Colonic mucosa (tissue), 4 donors: ENCODE results near the gene TDRD9. TPM values are rescaled to one million over a fixed set of nuclear protein-coding genes. Genes with fewer than 3 reads are reported as not detected.
A peak's percentile ranks its signal among the peaks of the same experiment; 100 is the strongest.

ENCODE experiments used
- DNase-seq: peaks from one replicate; pipeline ENCODE4 v3.0.0-alpha.2; 2020
- H3K27ac ChIP-seq: fragments of 200-600 bp; one replicate; pipeline ENCODE4 v1.8.0; 2021
- H3K27me3 ChIP-seq: fragments of 200-600 bp; one replicate; pipeline ENCODE4 v1.8.0; 2021
- H3K36me3 ChIP-seq: fragments of 200-600 bp; one replicate; pipeline ENCODE4 v1.8.0; 2021
- H3K4me1 ChIP-seq: fragments of 200-600 bp; one replicate; pipeline ENCODE4 v1.8.0; 2021; ENCODE audit warnings: mild to moderate bottlenecking
- H3K4me3 ChIP-seq: fragments of 200-600 bp; one replicate; pipeline ENCODE4 v1.8.0; 2021
- H3K9ac ChIP-seq, 2 donors: one replicate each; pipeline ENCODE4 v1.7.0; 2013; ENCODE audit warnings: control low read depth in 2 of 2, low read depth in 2 of 2, low read length in 2 of 2
- H3K9me3 ChIP-seq: fragments of 200-600 bp; one replicate; pipeline ENCODE4 v1.8.0; 2021
- intact Hi-C: fragments of 100-400 bp; cut with DNase I; formaldehyde crosslinking; loops from one replicate; pipeline ENCODE4 v1.14.1; 2022
- total RNA-seq, 2 donors: library from RNA; stranded (reverse); fragmentation: NEBNext Ultra II Directional in 1 of 2; extraction: Animal tissue kit (Norgen Biotek cat#: 25700) in 1 of 2; gene quantifications; one replicate each; pipeline ENCODE4 v1.2.1, GENCODE V29; 2021
- TF ChIP-seq, protein P1 (sequence below): fragments of 200-600 bp; IDR thresholded peaks from one replicate; pipeline ENCODE4 v1.8.0; 2022; ENCODE audit warnings: antibody characterized with exemption, mild to moderate bottlenecking
- donor health status: healthy.
- donor health status: DM: no; HTN: no; CAD: no.
- donor health status: DM: no; HTN: no; CAD: no.

The TDRD9 gene
- total RNA-seq, 2 donors from 2014 or later = 0.44 to 1.1 TPM

DNA sequence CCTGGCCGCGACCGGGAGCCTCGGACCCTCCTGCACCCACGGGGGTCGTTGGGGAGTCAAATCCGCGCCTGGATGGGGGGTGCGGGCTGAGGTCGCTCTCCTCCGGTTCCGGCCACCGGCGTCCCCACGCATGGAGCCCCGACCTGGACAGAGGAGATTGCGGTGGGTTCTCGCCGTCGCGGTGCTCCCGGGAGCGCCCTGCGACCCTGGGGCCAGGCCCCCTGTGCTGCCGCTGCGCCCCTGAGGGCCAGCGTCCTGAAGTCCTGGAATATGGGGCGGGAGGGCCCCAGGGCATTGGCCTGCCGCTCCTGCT is 157.6 kb downstream of the TDRD9 start:
- H3K27ac ChIP-seq = no peak overlapping the region
- H3K4me1 ChIP-seq = peaks cover 45% of the 10 kb centered on the region
- no peaks in the 10 kb centered on the region for H3K9me3 ChIP-seq
- no peaks in the 10 kb centered on the region for H3K36me3 ChIP-seq
- H3K4me3 ChIP-seq = no peak overlapping the region
- DNase-seq = no peak
- intact Hi-C loops = no loop called here
- peak overlapping the region; percentile 26 to 55 for H3K9ac ChIP-seq
- H3K27me3 ChIP-seq = peaks cover 7% of the 10 kb centered on the region
- TF ChIP-seq, protein P1, sequence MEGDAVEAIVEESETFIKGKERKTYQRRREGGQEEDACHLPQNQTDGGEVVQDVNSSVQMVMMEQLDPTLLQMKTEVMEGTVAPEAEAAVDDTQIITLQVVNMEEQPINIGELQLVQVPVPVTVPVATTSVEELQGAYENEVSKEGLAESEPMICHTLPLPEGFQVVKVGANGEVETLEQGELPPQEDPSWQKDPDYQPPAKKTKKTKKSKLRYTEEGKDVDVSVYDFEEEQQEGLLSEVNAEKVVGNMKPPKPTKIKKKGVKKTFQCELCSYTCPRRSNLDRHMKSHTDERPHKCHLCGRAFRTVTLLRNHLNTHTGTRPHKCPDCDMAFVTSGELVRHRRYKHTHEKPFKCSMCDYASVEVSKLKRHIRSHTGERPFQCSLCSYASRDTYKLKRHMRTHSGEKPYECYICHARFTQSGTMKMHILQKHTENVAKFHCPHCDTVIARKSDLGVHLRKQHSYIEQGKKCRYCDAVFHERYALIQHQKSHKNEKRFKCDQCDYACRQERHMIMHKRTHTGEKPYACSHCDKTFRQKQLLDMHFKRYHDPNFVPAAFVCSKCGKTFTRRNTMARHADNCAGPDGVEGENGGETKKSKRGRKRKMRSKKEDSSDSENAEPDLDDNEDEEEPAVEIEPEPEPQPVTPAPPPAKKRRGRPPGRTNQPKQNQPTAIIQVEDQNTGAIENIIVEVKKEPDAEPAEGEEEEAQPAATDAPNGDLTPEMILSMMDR = no peak

DNA sequence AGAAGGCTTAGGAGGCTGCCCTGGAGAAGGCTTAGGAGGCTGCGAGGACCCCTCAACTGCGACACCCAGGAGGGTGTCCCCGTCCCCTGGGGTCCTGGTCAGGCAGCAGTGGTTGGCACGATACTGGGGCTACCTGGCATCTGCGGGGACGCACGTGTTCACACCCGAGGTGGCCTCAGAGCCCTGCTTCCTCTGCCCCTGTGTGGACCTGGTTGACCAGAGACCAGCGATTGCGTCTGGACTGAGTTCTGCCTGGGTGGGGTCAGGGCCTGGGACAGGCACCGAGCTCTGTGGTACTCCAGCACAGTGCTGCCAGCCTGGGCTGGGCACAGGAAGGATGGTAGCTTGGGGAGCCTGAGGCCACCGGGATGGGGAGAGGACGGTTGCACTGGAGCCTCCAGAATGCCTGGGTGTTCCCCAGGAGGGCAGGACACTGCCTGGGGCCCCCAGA is 158.0 kb downstream of the TDRD9 start:
- TF ChIP-seq, protein P1 = no peak
- Histone ChIP-seq H3K9me3 (no peaks in the 10 kb centered on the region), H3K27ac (no peak overlapping the region), H3K36me3 (no peaks in the 10 kb centered on the region), H3K27me3 (peaks cover 7% of the 10 kb centered on the region), H3K9ac (peak overlapping the region; percentile 49 to 71), H3K4me3 (no peak overlapping the region), H3K4me1 (peaks cover 43% of the 10 kb centered on the region)
- intact Hi-C loops = no loop called here
- peak; percentile 27 for DNase-seq

DNA sequence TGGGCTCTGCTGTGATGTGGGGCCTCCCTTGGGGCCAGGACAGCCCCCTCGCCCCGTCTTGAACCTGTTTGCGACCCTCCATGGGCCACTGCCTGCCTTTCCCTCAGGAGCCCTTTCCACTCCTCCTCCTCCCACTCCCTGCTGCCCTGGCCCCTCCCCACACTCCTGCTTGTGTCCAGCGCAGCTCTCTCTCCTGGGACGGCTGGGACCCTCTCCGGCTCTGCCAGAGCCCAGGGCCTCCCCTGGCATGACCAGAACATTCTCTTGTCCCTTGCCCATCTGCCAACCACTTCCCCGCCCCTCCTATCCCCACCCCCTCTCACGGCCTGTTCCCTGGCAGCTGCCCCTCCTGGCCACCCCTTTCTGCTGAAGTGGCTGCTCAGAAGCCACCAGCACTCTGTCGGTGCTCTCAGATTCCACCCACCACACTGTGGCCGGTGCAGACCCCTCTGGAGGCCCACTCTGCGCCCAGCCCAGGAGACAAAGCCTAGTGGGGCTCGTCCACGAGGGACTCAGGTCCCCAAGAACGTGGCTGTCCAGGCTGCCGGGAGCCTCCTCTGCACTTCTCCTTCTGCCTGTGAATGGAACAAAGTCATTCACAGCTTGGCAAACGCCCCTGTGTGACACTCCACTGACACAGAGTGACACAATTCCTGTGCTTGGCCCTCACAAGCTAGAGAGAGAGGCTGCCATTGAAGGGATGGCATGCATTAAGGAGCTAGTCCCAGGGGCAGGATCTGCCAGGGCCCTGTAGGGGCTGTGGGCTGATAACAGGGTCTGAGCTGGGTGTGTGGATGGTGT is 158.6 kb downstream of the TDRD9 start:
- DNase-seq = peak; percentile 24
- peak overlapping the region; percentile 49 to 71 for H3K9ac ChIP-seq
- peaks cover 37% of the 10 kb centered on the region for H3K4me1 ChIP-seq
- TF ChIP-seq, protein P1 = no peak
- no peaks in the 10 kb centered on the region for H3K9me3 ChIP-seq
- H3K36me3 ChIP-seq = no peaks in the 10 kb centered on the region
- intact Hi-C loops = no loop called here
- peak overlapping the region; percentile 71 for H3K27ac ChIP-seq
- H3K4me3 ChIP-seq = no peak overlapping the region
- H3K27me3 ChIP-seq = peaks cover 7% of the 10 kb centered on the region

DNA sequence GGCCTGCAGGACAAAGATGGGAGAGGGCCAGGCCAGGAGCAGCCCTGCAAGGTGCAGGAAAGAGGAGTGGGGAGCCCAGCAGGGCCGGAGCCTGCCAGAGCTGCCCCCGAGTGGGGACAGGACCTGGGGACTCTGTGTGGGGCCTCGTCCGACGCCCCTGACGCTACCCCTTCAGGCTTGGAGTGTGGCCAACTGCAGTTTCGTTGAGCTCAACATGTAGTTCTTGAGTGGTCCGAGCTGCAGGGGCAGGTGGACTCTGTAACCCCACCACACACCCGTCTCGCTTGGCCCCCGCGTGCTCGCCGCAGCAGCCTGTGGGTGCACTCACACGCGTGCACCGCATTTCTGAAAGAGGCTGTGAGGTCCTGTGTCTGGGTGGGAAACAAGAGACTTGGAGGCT is 159.2 kb downstream of the TDRD9 start:
- no peaks in the 10 kb centered on the region for H3K36me3 ChIP-seq
- H3K27ac ChIP-seq = peak overlapping the region; percentile 71
- DNase-seq = peak; percentile 27
- peaks cover 30% of the 10 kb centered on the region for H3K4me1 ChIP-seq
- H3K9ac ChIP-seq = peak overlapping the region; percentile 52 to 71
- H3K27me3 ChIP-seq = peaks cover 7% of the 10 kb centered on the region
- intact Hi-C loops = no loop called here
- TF ChIP-seq, protein P1 = no peak
- no peaks in the 10 kb centered on the region for H3K9me3 ChIP-seq
- H3K4me3 ChIP-seq = no peak overlapping the region

DNA sequence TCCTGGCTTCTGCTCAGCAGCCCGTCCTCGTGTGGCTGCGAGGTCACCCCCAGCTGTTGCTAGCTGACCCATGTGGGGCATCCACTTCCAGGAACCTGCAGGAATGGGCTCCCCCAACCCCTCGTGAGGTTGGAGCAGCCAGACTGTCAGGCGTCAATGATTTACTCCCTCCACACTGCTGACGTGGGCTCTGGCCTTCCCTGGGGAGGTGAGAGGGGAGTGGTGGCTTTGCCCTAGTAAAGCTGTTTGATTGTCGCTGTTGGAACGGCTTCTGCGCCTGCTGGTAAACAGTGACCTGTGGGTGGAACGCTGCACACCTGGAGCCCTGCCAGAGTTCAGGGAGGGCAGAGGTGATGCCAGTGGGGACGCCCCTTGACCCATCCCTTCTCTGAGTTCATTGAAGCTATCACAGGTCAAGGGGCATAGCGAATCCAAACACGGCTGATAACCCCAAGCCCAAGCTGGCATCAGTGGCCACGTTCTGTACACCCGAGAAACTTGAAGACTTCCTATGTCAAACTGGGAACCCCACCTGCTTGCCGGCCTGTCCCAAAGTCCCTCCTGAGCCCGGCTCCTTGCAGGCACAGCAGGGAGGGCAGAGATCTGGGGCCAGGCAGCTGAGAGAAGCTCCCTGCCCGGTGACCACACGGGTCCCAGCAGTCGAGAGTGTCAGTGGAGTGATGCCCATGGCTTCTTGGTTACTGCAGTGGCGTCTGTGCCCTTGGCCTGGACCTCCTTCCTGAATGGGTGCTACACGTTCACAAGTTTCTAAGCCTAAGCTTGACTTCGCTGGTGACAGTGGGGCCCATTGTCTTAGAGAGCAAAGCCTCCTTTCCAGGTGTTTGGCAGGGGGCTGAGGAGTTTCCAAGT is 160.0 kb downstream of the TDRD9 start:
- intact Hi-C loops = no loop called here
- H3K36me3 ChIP-seq = no peaks in the 10 kb centered on the region
- TF ChIP-seq, protein P1 = no peak
- H3K4me3 ChIP-seq = no peak overlapping the region
- DNase-seq = peak; percentile 94
- peak overlapping the region; percentile 71 for H3K27ac ChIP-seq
- peak overlapping the region; percentile 52 to 71 for H3K9ac ChIP-seq
- H3K4me1 ChIP-seq = peaks cover 30% of the 10 kb centered on the region
- peaks cover 7% of the 10 kb centered on the region for H3K27me3 ChIP-seq
- no peaks in the 10 kb centered on the region for H3K9me3 ChIP-seq
